HEK293 (cell line): ENCODE data around the gene CDK11B.
"Not testable (repeated sequence)": the region's sequence is repeated elsewhere in the genome, so short reads cannot be mapped to it uniquely, and the experiment has no call there.

Source experiments
- ZNF274 ChIP-seq, 2 experiments: fragments of 200-500 bp in 1 of 2; fragments of 450-650 bp in 1 of 2; sonication (Bioruptor generic) in 1 of 2; formaldehyde crosslinking in 1 of 2; IDR thresholded peaks; 2 replicates each; pipeline versions ENCODE4 v1.5.1 to v1.6.1; 2014 to 2016; ENCODE audit warnings: borderline replicate concordance in 1 of 2, inconsistent platforms in 1 of 2, low read length in 1 of 2, missing biosample characterization in 1 of 2, missing genetic modification characterization in 1 of 2
- ZSCAN5A ChIP-seq: fragments of 450-650 bp; formaldehyde crosslinking; IDR thresholded peaks from 2 replicates; pipeline ENCODE4 v1.5.1; 2016; ENCODE audit warnings: missing biosample characterization, missing genetic modification characterization
- TF ChIP-seq, protein P1 (sequence below): fragments of 450-650 bp; formaldehyde crosslinking; IDR thresholded peaks from 2 replicates; pipeline ENCODE4 v1.5.1; 2016; ENCODE audit warnings: missing biosample characterization, missing genetic modification characterization

GRCh38 chr1:1704284-1704957 is 45.6 kb upstream of the CDK11B start:
- not testable (repeated sequence) for TF ChIP-seq ZSCAN5A (tag by site-specific recombination); ZNF274 (IDR thresholded peaks at IDR 0.05; ENCODE audit: low read length); ZNF274 (tag by site-specific recombination; IDR thresholded peaks at IDR 0.05; ENCODE audit: borderline replicate concordance)
- TF ChIP-seq, protein P1, sequence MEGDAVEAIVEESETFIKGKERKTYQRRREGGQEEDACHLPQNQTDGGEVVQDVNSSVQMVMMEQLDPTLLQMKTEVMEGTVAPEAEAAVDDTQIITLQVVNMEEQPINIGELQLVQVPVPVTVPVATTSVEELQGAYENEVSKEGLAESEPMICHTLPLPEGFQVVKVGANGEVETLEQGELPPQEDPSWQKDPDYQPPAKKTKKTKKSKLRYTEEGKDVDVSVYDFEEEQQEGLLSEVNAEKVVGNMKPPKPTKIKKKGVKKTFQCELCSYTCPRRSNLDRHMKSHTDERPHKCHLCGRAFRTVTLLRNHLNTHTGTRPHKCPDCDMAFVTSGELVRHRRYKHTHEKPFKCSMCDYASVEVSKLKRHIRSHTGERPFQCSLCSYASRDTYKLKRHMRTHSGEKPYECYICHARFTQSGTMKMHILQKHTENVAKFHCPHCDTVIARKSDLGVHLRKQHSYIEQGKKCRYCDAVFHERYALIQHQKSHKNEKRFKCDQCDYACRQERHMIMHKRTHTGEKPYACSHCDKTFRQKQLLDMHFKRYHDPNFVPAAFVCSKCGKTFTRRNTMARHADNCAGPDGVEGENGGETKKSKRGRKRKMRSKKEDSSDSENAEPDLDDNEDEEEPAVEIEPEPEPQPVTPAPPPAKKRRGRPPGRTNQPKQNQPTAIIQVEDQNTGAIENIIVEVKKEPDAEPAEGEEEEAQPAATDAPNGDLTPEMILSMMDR (tag by site-specific recombination), result not testable (repeated sequence)
